HG02884 (cell line): ENCODE results near the gene LHFPL3.

Experiments
- ATAC-seq: cut with Tn5 transposase; IDR thresholded peaks from one replicate; pipeline ENCODE4 v1.9.1; 2021; ENCODE audit warnings: mild to moderate bottlenecking, moderate library complexity; ENCODE audit not compliant: unreplicated experiment

LHFPL3 gene

GRCh38 chr7:104367926-104368325, 39.5 kb downstream of the LHFPL3 start:
- no peak for ATAC-seq

GRCh38 chr7:104371216-104371979, 43.0 kb downstream of the LHFPL3 start:
- no peak for ATAC-seq

- ATAC-seq: no peak
Measured at GRCh38 chr7:104371980-104372357, 43.6 kb downstream of the LHFPL3 start.

- no peak for ATAC-seq
Measured at GRCh38 chr7:104382616-104383015, 54.2 kb downstream of the LHFPL3 start.

GRCh38 chr7:104386943-104387342, 58.5 kb downstream of the LHFPL3 start:
- no peak for ATAC-seq

GRCh38 chr7:104388222-104388621, 59.8 kb downstream of the LHFPL3 start:
- no peak for ATAC-seq

GRCh38 chr7:104395162-104395561, 66.8 kb downstream of the LHFPL3 start:
- no peak for ATAC-seq

GRCh38 chr7:104397442-104397841, 69.0 kb downstream of the LHFPL3 start:
- no peak for ATAC-seq

- ATAC-seq: no peak
Measured at GRCh38 chr7:104408371-104408770, 80.0 kb downstream of the LHFPL3 start.

- ATAC-seq: no peak
Measured at GRCh38 chr7:104410742-104411141, 82.3 kb downstream of the LHFPL3 start.

GRCh38 chr7:104412911-104413310, 84.5 kb downstream of the LHFPL3 start:
- no peak for ATAC-seq

GRCh38 chr7:104414216-104414615, 85.8 kb downstream of the LHFPL3 start:
- ATAC-seq: no peak

GRCh38 chr7:104415700-104416099, 87.3 kb downstream of the LHFPL3 start:
- ATAC-seq: no peak

GRCh38 chr7:104416866-104417393, 88.5 kb downstream of the LHFPL3 start:
- ATAC-seq: no peak

GRCh38 chr7:104431930-104432329, 103.5 kb downstream of the LHFPL3 start:
- ATAC-seq: no peak

GRCh38 chr7:104434129-104434528, 105.7 kb downstream of the LHFPL3 start:
- no peak for ATAC-seq

- no peak for ATAC-seq
Measured at GRCh38 chr7:104442481-104442880, 114.1 kb downstream of the LHFPL3 start.

GRCh38 chr7:104444017-104444416, 115.6 kb downstream of the LHFPL3 start:
- ATAC-seq: no peak

GRCh38 chr7:104445393-104445792, 117.0 kb downstream of the LHFPL3 start:
- ATAC-seq: no peak

GRCh38 chr7:104450861-104451260, 122.5 kb downstream of the LHFPL3 start:
- ATAC-seq: no peak

GRCh38 chr7:104453190-104453589, 124.8 kb downstream of the LHFPL3 start:
- ATAC-seq: no peak

- ATAC-seq: no peak
Measured at GRCh38 chr7:104458875-104459274, 130.5 kb downstream of the LHFPL3 start.
